Keratinocyte (primary cell): ENCODE measurements around the gene CXXC5.

Source experiments
- EZH2 ChIP-seq: IDR thresholded peaks from one replicate; pipeline ENCODE4 v1.6.1; 2012; ENCODE audit warnings: inconsistent platforms, mild to moderate bottlenecking, low read length, moderate library complexity
- TF ChIP-seq, protein P1 (sequence below), 3 experiments: IDR thresholded peaks in 1 of 3; conservative IDR thresholded peaks in 1 of 3; optimal IDR thresholded peaks in 1 of 3; 2 replicates in 2 of 3; 3 replicates in 1 of 3; pipeline versions ENCODE3 to v1.5.1; 2011; ENCODE audit warnings: low read length in 3 of 3, mild to moderate bottlenecking in 3 of 3, moderate library complexity in 2 of 3, control low read depth in 1 of 3, inconsistent platforms in 1 of 3; ENCODE audit not compliant: insufficient read depth in 2 of 3; ENCODE audit errors: extremely low read depth in 1 of 3

DNA sequence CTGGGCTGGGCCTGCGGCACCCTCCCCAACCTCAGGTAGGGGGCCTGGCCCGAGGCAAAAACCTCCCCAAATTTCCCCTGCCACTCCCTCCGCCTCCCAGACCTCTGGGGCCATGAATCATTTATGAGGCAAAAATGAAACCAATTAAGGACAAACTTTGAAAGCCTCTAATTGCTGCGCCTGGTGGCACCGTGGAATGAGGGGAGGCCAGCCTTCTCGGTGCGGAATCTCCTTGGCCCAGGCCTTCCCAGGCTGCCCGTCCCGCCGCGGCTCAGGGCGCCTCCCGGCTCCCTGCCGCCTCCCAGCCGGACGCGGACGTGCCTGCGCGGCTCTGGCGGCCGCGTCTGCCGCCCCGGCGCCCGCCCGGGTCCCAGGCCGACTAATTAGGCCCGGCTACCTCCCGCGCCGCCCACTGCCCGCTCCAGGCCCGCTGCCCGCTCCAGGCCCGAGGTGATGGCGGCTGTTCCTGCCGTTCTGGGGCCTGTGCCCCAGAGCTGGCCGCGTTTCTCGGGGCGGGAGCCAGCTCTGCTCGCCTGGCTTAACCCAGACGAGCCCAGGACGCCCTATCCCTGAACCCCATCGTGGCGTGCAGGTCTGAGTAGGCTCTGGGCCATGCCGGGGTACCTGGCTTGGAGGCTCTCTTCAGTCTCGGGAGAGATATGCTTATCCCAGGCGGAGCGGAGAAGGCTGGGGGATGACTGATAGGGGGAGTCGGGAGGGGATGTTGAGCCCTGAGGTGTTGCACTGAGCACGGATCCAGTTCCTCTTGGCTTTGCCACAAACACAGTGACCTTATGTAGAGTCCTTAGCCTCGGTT is 20.1 kb downstream of the CXXC5 start:
- TF ChIP-seq, protein P1, sequence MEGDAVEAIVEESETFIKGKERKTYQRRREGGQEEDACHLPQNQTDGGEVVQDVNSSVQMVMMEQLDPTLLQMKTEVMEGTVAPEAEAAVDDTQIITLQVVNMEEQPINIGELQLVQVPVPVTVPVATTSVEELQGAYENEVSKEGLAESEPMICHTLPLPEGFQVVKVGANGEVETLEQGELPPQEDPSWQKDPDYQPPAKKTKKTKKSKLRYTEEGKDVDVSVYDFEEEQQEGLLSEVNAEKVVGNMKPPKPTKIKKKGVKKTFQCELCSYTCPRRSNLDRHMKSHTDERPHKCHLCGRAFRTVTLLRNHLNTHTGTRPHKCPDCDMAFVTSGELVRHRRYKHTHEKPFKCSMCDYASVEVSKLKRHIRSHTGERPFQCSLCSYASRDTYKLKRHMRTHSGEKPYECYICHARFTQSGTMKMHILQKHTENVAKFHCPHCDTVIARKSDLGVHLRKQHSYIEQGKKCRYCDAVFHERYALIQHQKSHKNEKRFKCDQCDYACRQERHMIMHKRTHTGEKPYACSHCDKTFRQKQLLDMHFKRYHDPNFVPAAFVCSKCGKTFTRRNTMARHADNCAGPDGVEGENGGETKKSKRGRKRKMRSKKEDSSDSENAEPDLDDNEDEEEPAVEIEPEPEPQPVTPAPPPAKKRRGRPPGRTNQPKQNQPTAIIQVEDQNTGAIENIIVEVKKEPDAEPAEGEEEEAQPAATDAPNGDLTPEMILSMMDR (optimal IDR thresholded peaks at IDR 0.05 in 1 of 3, IDR thresholded peaks at IDR 0.05 in 1 of 3, conservative IDR thresholded peaks at IDR 0.05 in 1 of 3; ENCODE audit: extremely low read depth in 1 of 3, insufficient read depth in 2 of 3, low read length in 3 of 3): no peak
- TF ChIP-seq EZH2: no peak
